Tibial artery (tissue), 4 donors: ENCODE results near the gene SEPTIN2.
A peak's percentile ranks its signal among the peaks of the same experiment; 100 is the strongest.

Source experiments
- DNase-seq, 2 donors: peaks; one replicate each; pipeline ENCODE4 v3.0.0-alpha.2; 2019
- H3K27ac ChIP-seq, 2 donors: fragments of 200-600 bp; sonication (generic) in 1 of 2; 1 replicate in 1 of 2; 2 replicates in 1 of 2; pipeline ENCODE4 v1.5.1; 2018 to 2019; ENCODE audit warnings: mild to moderate bottlenecking in 1 of 2
- H3K27me3 ChIP-seq, 2 donors: fragments of 200-600 bp; sonication (generic) in 1 of 2; one replicate each; pipeline versions ENCODE4 v1.5.1 to v1.6.0; 2016 to 2019
- H3K36me3 ChIP-seq, 3 donors: fragments of 200-600 bp; sonication (generic) in 2 of 3; one replicate each; pipeline ENCODE4 v1.5.1; 2016 to 2019; ENCODE audit warnings: mild to moderate bottlenecking in 2 of 3
- H3K4me1 ChIP-seq, 4 donors: fragments of 200-600 bp; sonication (generic) in 2 of 4; 1 replicate in 3 of 4; 2 replicates in 1 of 4; pipeline ENCODE4 v1.5.1; 2016 to 2019
- H3K4me3 ChIP-seq, 2 donors: fragments of 200-600 bp; sonication (generic) in 1 of 2; 1 replicate in 1 of 2; 2 replicates in 1 of 2; pipeline ENCODE4 v1.5.1; 2018 to 2019; ENCODE audit warnings: mild to moderate bottlenecking in 2 of 2
- H3K9me3 ChIP-seq, 3 donors: fragments of 200-600 bp; sonication (generic) in 1 of 3; one replicate each; pipeline ENCODE4 v1.5.1; 2016 to 2019
- CTCF ChIP-seq, 2 experiments: fragments of 200-600 bp in 1 of 2; fragments of 450-650 bp in 1 of 2; IDR thresholded peaks; one replicate each; pipeline ENCODE4 v1.5.1; 2017 to 2019; ENCODE audit warnings: antibody characterized with exemption in 2 of 2, mild to moderate bottlenecking in 1 of 2, moderate library complexity in 1 of 2
- intact Hi-C: fragments of 100-400 bp; cut with DNase I; formaldehyde crosslinking; loops from one replicate; pipeline ENCODE4 v1.15.0; 2023; ENCODE audit warnings: low total_unique reads

The SEPTIN2 gene

DNA sequence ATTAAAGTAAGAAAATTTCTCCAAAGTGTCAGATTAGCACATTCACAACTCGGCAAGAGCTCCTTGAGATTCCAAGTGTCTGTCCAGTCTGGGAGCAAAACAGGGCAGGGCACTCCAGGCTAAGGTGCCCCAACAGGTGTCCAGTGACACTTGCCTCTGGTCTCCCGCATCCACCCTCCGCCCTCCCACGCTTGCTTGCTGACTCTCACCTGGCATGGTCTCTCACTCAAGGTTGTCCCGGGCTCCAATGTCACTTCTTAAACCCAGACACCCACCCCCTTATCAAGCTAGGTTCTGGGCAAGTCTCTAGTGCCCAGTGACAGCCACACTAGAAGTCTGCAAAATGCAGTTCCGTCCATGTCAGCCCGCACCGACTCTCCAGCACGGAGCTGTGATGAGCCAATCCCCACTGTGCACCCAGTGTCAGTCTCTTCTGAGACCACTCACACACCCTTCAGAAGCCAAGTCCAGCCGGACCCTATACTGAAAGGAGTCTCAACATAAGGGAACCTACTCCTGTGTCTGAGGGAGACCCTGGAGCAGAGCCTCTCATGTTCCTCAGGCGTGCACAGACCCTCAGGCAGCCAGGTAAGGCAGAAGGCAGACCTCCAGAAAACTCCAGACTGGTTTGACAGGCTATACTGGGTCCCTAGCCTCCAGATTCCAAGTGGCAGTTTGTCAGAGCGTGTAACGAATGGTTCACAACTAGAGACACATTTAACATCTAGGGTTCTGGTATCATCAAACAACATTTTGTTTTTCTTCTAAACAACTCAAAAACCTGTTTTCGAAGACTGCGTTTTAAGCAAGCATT, 45.8 kb upstream of the SEPTIN2 start:
- no peak for DNase-seq
- intact Hi-C loops: no loop called here
- no peak for TF ChIP-seq CTCF (IDR thresholded peaks at IDR 0.05)
- Histone ChIP-seq H3K27me3 (no peaks in the 10 kb centered on the region), H3K4me3 (no peak overlapping the region), H3K27ac (no peak overlapping the region), H3K4me1 (peaks cover 0 to 48% (median 42%) of the 10 kb centered on the region in 4 donors), H3K9me3 (no peaks in the 10 kb centered on the region), H3K36me3 (peaks cover 28 to 39% (median 30%) of the 10 kb centered on the region in 3 donors)

DNA sequence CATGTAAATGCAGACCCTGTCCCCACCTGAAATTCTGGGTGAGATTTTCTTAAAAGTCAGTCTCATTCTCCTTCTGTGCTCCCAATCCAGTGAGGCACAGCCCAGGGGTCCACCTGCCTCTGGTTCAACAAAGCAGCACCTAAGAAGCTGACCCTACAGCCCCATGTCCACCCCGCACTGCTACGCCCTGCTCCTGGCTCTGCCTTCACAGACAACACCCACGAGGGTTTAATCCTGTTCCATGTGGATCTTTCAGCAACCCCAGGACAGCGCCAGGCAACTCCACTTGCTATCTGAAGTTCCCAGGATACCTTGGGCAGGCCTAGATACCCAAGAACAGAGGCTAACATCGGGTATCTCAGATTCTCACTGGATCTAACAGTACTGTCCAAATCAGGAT, 45.2 kb upstream of the SEPTIN2 start:
- no peak for TF ChIP-seq CTCF (IDR thresholded peaks at IDR 0.05)
- Histone ChIP-seq H3K4me3 (peak overlapping the region; percentile 93 to 99), H3K4me1 (peaks cover 0 to 48% (median 42%) of the 10 kb centered on the region in 4 donors), H3K27me3 (no peaks in the 10 kb centered on the region), H3K36me3 (peaks cover 22 to 33% (median 25%) of the 10 kb centered on the region in 3 donors), H3K9me3 (no peaks in the 10 kb centered on the region), H3K27ac (peak overlapping the region in 1 of 2 donors; percentile 97)
- DNase-seq: no peak
- intact Hi-C loops: no loop called here

DNA sequence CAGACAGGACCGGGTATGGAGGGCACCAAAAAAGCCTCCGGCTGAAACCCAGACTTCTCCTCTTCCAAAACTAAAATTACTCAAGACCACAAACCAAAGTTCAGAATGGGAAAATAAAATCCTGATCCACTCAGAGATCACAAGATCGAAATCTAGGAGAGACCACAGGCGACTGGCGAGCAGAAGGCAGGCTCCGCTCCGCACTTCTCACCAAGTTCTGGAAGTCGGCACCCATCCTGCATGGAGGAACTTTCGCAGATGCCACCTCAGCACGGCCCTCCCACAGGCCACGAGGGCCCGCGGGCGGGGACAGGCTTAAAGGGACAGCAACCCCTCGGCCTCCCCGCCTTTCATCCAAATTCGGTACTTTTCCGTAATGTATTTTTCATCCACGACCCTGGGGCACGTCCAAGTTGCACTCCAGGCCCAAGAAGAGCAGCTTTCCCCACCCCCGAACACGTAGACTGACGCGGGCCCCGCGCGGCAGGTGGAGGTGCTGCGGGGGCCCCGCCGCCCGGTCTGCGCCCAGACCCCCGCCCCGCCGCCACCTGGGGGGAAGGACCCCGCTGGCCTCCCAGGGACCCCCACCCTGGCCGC, 43.9 kb upstream of the SEPTIN2 start:
- peaks cover 0 to 48% (median 42%) of the 10 kb centered on the region in 4 donors for H3K4me1 ChIP-seq
- peaks cover 11 to 20% (median 14%) of the 10 kb centered on the region in 3 donors for H3K36me3 ChIP-seq
- H3K27me3 ChIP-seq: no peaks in the 10 kb centered on the region
- H3K27ac ChIP-seq: peak overlapping the region; percentile 97 to 99
- no peak for TF ChIP-seq CTCF (IDR thresholded peaks at IDR 0.05)
- DNase-seq: peak; percentile 92 to 94
- H3K9me3 ChIP-seq: no peaks in the 10 kb centered on the region
- H3K4me3 ChIP-seq: peak overlapping the region; percentile 93 to 99
- intact Hi-C loops: loop anchor here (1.0 kb wide), 1 partner anchor 43 kb away; the partner anchor contains the start of genes HDLBP and SEPTIN2

DNA sequence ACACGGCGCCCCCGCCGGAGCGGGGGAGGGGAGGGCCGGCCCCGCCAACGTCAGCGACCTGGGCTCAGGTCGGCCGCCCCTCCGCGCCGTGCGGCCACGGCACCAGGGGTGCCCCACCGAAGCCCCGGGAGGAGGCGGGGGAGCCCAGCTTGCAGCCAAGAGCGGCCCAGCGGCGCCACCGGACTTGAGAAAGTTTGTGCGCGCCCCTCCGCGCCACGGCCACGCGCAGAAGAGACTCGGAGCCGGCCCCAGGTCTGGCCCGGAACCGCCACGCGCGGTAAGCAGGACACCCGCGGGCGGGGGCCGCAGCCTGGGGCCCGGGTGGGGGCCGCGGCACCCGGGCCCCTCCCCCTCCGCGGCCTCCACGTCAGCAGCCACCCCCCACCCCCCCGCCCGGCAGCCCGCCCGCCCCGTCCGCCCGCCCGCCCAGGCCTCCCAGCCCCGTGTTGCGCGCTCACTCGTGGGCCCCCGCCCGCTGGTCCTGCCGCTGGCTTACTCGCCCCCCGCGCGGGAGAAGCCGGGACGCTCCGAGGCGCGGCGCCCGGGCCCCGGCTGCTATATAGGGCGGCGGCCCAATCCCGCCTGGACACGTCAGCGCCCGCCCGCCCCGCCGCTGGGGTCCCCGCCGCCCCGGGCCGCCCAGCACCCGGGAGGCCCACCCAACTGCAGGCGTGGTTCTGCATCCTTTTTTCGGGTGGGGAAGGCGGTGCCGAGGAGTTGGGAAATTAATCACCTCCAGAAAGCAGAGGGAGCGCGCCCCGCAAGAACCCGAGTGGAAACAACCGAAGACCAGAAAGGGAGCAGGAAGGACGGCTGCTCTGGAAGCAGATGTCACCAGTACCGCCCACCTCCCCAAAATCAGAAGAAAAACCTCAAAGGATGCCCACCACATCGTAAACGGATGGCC, 43.2 kb upstream of the SEPTIN2 start:
- intact Hi-C loops: loop anchor here (1.0 kb wide), 1 partner anchor 43 kb away; the partner anchor contains the start of genes HDLBP and SEPTIN2
- peaks cover 4 to 12% (median 7%) of the 10 kb centered on the region in 3 donors for H3K36me3 ChIP-seq
- DNase-seq: peak; percentile 74 to 88
- no peaks in the 10 kb centered on the region for H3K9me3 ChIP-seq
- no peak for TF ChIP-seq CTCF (IDR thresholded peaks at IDR 0.05)
- H3K4me1 ChIP-seq: peaks cover 0 to 45% (median 42%) of the 10 kb centered on the region in 4 donors
- peak overlapping the region; percentile 97 to 99 for H3K27ac ChIP-seq
- peak overlapping the region; percentile 93 to 99 for H3K4me3 ChIP-seq
- no peaks in the 10 kb centered on the region for H3K27me3 ChIP-seq
